Measurements from ENCODE around the gene TAF4.

The TAF4 gene

GRCh38 chr20:62019881-62020492 is 45.7 kb downstream of the TAF4 start:
- DNase-seq (ENCODE audit: low read depth) = no peak

GRCh38 chr20:62019144-62019805 is 46.4 kb downstream of the TAF4 start:
- no peak for DNase-seq (ENCODE audit: low read depth)

DNA sequence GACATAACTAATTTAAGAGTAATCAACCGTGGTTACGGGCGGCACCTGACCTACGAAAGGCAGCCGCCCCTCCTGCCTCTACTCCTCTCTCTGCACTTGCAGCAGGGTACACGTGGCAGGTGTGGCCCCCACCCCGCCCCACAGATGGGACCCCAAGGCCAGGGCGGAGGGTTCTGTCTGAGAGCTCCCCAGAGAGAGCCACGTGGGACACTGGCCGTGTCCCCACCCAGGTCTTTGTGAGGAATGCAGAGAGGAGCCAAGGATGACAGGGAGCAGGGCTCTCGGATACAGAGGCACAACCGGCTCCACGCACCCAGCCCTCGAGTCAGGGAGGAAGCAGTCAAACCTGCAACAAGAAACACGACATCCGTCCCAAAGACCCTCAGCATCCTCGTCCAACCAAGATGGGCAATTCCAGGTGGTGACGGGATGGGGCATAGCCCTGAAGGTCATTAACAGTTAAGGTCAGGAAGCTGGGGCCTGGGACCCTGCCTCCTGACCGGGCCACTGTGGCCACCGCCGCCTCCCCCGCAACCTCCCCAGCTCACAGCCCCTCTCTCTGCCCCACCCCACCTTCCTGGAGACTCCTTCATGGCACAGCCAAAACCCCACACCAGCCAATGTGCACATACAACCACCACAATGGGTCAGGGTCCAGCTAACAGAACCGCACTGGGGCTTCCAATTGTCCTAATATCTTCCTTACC is 47.1 kb downstream of the TAF4 start:
- DNase-seq (ENCODE audit: low read depth) = no peak

- no peak for DNase-seq (ENCODE audit: low read depth)
Observed at GRCh38 chr20:62015540-62016288, 50.0 kb downstream of the TAF4 start.

GRCh38 chr20:62014889-62015537 is 50.7 kb downstream of the TAF4 start:
- DNase-seq (ENCODE audit: low read depth) = no peak

DNA sequence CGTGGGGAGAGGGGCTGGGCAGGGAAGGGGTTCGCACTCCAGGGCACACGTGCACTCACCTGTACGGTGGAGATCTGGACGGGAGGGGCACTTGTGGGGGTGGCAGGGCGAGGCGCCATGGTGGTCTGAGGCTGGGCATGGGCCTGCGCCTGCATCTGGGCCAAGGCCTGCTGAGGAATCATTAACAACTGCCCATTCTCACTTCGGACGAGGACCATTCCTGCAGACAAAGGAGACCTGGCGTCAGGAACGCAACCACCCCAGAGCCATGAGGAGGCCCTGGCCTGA is 51.2 kb downstream of the TAF4 start:
- no peak for DNase-seq (ENCODE audit: low read depth)

- no peak for DNase-seq (ENCODE audit: low read depth)
Observed at GRCh38 chr20:62012631-62013030, 53.0 kb downstream of the TAF4 start.

GRCh38 chr20:62011938-62012534 is 53.6 kb downstream of the TAF4 start:
- DNase-seq (ENCODE audit: low read depth) = no peak

- no peak for DNase-seq (ENCODE audit: low read depth)
Observed at GRCh38 chr20:62011403-62011790, 54.3 kb downstream of the TAF4 start.

GRCh38 chr20:62010551-62011402 is 54.9 kb downstream of the TAF4 start:
- no peak for DNase-seq (ENCODE audit: low read depth)

GRCh38 chr20:62009869-62010445 is 55.7 kb downstream of the TAF4 start:
- DNase-seq (ENCODE audit: low read depth) = no peak

GRCh38 chr20:62009322-62009721 is 56.4 kb downstream of the TAF4 start:
- no peak for DNase-seq (ENCODE audit: low read depth)

DNA sequence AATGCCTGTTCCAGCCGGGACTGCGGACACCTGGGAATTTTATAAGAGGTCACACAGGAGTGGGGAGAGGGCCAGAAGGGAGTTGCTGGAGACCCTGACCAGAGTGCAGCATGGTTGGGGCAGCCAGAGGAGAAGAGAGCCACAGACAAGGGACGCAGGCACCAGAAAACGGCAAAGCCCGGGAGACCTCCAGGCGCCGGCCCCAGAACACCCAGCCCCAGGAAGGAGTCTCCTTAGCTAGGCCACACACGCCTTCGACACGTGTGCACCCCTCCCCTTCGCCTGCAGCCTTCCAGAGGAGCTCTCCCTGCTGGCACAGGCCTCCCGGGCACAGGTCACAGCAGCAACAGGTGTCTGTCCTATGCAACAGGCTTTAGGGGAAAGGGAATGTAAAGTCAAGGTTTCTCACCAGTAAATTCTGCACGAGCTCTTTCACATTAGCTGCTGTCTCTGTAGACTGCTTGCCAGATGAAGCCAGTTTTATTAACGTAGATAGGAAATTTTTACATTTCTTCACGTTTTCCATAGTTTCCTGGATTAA is 57.0 kb downstream of the TAF4 start:
- DNase-seq (ENCODE audit: low read depth) = no peak

- no peak for DNase-seq (ENCODE audit: low read depth)
Observed at GRCh38 chr20:62007127-62007647, 58.5 kb downstream of the TAF4 start.

DNA sequence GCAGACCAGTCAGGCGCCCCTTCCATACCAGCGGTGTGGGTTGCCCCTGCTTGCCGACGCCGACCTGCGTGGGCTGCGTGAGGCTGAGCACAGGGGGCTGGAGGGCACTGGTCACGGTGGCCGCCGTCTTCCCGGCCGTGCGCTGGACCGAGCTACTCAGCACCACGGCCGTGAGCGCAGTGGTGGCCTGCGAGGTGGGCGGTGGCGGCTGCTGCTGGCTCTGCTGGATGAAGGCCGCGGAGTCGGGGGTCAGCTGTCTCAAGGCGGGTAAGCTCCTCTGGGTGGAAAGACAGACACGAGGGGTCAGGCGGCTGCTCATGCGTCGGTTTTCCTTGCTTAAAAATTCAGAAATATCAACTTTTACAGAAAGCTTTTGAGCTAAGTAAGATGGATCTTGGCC is 59.2 kb downstream of the TAF4 start:
- DNase-seq (ENCODE audit: low read depth) = no peak

- no peak for DNase-seq (ENCODE audit: low read depth)
Observed at GRCh38 chr20:62004614-62005013, 61.1 kb downstream of the TAF4 start.

DNA sequence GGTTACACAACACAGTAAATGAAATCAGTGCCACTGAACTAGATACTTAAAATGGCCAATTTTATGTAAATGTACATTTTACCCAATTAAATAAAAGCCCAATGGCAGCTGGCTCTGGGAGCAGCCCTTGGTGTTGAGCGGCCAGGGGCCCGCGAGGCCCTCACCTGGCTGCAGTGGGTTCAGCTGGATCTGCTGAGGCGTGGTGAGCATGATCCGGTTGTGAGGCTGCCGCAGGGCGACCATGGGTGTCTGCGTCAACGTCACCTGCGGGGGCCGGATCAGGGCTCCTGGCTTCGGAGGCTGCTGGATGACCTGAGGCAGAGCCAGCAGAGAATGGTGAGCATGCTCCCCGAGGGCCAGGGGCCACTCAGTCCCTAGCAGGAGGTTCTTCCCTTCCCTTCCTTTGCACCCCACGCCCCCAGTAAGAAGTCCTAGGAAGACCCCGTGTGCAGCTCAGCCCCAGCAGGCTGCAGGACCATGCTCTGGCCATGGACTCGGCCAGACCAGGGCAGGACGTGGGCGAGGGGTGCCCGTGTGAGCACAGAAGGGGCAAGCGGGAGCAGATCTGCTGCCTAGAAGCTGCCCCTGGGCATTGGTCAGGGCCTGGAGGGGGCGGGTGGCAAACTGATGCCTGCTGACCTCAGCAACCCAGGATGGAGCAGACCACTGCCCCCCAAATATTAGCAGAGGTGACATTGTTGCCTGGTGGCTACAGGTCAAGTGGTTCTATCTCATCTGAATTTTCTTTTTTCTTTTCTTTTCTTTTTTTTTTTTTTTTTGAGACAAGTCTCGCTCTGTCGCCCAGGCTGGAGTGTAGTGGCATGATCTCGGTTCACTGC is 61.9 kb downstream of the TAF4 start:
- DNase-seq (ENCODE audit: low read depth) = no peak

DNA sequence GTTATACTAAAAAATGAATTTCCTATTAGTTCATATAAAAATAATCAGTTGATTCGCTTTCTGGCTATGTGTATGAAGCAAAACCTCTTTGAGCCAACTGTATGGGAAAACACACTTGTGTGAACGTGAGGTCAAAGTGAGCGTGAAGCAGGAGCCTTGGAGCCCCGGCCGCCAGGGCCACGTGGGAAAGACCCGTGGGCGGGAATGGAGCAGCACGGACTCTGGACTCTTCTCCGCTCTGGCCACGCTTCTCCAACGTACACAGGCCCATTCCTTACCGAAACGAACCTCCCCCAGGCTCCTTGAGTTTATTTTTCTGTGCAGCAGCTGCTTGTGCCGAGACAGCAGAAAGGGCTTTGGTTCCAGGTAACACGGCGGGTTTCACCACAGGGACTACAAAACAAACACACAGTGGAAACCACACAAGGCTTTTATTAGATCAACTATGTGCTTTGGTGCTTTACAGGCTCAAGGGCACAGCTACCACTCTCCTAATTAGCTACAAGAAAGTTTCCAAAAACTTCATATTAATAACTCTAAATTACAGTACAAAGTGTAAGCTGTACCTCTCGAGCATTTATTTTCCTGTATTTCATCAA is 62.7 kb downstream of the TAF4 start:
- DNase-seq (ENCODE audit: low read depth) = no peak

- no peak for DNase-seq (ENCODE audit: low read depth)
Observed at GRCh38 chr20:62001178-62001715, 64.4 kb downstream of the TAF4 start.

All from HS-27A (cell line).